Stimulated activated CD4-positive, alpha-beta T cell treated with anti-CD3 and anti-CD28 coated beads, TNF-alpha, amount 100 ng/mL, for 48 hours (primary cell): ENCODE measurements around the gene TMEM256.

Experiments used
- DNase-seq, 3 donors: peaks; one replicate each; pipeline ENCODE4 v3.0.0-alpha.2; 2020; ENCODE audit warnings: low read depth in 3 of 3

Gene TMEM256

DNA sequence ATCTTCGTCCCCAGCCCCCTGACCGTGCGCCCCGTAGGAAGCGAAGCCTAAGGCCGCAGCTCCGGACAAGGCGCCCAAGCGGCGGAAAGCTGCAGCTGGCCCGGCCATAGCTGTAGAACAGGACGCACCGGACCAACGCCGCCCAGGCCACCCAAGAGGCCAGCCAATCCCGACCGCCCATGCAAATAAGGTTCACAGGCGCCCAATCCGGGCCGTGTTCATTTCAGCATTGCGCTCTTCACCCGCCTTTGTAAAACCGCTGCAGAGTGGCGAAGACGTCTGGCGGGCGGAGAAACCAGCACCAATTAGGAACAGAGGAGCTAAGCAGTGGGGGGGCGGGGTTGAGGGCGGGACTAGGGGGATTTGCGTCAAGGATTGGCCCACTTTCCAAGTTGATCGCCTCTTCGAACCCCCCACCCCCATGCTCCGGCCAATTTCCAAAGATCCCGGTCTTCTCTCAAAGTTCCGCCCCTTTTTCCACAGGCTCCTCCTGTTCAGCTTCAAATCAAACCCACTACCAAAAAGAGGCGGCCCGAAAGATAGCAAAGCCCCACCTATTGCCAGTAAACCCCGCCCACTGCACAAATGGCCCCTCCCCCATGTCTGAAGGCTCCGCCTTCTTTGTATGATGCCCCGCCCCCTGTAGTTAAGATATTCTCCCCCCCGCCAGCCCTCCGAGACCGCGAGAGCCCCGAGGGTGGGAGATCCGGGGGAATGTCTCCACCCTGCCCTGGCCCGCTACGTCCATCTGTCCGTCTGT, at the start of gene TMEM256:
Gene TMEM256, minus strand, starts transcription at position 121 of the 760 bp plus-strand sequence. Its CDS starts 13 bp downstream, at position 108.
- peak; percentile 89 to 95 (median 93) for DNase-seq

DNA sequence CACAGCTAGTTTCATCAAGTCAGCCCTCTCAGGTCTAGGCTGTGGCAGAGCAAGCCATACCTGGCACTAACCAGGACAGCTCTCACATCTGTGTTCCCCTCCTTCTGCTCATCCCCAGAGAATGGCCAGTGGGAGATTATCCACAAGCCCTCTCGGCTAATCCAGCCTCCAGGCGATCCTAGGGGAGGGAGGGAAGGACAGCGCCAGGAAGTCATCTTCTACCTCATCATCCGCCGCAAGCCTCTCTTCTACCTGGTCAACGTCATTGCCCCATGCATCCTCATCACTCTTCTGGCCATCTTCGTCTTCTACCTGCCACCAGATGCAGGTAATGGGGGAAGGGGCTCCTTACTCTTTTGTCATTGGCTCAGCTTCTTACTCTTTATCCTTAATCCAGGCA, 44.6 kb upstream of the TMEM256 start:
- DNase-seq, result no peak

DNA sequence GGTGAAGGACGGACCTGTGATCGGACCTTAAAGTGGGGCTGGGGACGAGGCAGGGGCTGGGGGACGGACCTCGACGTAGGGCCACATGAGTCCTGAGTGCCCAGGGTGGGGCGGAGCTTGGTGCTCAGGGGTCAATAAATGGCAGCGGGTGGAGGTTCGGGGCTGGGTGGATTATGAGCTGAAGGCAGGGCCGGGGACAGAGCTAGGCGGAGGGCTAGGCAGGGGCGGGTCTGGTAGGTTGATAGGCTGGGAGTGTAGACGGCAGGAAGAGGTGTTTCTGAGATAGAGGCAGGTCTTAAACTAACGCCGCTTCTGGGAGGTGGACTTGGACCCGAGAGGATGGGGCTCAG, 41.7 kb upstream of the TMEM256 start:
- DNase-seq, result no peak

DNA sequence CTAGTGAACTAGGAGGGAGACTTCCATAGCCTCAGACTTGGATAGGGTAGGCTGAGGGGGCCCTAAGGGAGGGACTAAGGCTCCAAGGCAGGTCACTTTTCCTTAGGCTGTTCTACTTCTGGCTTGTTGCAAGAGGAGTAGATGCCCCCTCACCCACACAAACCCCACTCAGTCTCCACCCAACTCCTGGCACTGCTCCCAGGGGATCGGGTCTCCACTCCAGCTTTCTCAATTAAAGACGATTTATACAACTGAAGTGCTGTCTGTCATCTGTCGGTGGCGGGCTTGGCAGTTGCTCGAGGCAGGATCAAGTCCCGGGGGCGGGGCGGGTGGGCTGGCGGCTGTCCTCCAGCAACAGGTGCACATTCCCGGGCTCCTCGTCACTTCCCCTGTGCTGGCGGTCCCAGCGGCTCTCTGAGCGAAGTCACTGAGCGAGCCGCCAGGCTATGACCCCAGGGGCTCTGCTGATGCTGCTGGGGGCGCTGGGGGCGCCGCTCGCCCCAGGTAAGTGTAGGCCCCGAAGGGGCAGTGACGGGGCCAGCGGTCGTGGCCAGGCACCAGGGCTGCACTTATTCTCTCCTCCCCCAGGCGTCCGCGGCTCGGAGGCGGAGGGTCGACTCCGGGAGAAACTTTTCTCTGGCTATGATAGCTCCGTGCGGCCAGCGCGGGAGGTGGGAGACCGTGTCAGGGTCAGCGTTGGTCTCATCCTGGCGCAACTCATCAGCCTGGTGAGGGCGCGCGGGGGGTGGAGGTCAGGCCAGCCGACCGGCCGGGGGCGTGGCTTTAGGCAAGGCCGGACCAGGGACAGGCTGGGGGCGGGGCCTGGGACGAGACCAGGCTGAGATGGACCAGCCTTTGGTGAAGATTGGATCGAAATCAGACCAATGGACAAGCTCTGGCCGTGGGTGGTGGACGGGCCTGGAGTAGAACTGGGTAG, 41.1 kb upstream of the TMEM256 start, which contains the start of gene CHRNB1:
Gene CHRNB1, plus strand, starts transcription at position 380 of the 937 bp plus-strand sequence. Its CDS starts 67 bp downstream, at position 447.
- DNase-seq, result no peak

DNA sequence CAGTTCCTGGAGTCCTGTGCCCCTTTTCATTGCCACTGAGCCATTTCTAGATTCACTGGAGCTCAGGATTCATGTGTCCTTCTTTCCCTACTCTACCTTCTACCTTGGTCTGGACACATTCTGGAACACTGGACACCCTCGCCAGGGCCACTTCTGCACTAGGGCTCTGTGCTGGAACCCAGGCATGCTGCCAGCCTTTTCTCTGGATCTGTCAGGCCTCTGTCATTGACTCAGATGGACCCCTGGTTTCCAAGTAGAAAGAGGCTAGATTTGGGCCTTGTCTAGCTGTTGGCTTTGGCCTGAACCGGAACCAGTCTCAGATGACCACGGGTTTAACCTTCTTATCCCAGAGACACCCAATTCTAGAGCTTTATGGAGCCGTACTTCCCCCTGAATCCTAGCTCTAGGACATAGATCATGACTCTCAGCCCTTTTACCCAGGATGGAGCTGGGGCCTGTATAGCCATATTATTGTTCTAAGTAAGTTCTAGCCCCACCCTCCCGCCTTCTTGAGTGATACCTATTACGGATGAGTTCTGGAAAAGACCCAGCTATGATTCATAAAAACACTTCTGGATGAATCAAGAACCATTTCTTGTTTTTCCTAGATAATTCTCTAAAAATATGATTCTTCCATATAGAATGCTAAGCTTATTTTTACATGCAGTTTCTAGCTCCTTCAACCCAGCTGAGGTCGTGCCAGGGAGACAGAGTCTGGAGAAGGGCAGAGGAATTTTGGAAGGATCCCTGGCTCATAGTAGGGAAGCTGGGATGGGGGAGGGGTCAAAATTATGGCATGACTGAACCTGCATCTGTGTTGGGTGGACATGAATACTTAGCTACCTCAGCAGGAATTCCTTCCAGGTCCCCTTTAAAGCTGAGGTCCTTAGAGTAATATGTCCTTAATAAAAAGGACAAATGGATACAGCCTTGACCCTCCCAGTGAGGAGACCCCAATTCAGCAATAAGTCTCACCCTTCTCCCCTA, 39.9 kb upstream of the TMEM256 start:
- DNase-seq, result no peak

DNA sequence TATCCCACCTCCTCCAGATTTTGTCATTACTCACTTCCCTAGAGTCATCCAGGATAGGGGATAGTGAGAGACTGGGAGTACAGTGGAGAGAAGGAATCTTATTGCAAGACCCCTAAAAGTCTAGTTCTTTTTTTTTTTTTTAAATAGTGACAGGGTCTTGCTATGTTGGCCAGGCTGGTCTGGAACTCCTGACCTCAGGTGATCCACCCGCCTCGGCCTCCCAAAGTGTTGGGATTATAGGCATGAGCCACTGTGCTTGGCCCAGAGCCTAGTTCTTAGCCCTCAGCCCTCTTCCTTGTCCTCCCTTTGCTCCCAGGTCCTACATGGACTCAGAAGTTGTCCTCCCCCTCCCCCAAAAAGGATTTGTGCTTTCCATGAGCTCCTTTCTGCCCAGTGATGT, 38.2 kb upstream of the TMEM256 start:
- DNase-seq, result no peak

DNA sequence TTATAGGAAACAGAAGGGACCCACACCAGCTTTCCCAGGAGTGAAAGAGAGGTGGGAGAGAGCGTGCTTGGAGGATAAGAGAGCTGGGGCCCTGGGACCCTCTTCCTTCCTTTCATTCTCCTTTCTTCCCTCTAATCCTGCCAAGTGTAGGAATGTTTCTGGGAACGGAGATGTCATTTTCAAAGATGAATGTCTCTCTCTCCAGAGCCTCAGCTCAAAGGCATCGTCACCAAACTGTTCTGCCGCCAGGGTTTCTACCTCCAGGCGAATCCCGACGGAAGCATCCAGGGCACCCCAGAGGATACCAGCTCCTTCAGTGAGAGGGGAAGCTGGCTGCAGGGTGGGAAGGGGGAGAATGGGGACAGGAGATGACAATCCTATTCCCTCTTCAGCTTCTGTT, 37.4 kb upstream of the TMEM256 start:
- DNase-seq, result no peak

DNA sequence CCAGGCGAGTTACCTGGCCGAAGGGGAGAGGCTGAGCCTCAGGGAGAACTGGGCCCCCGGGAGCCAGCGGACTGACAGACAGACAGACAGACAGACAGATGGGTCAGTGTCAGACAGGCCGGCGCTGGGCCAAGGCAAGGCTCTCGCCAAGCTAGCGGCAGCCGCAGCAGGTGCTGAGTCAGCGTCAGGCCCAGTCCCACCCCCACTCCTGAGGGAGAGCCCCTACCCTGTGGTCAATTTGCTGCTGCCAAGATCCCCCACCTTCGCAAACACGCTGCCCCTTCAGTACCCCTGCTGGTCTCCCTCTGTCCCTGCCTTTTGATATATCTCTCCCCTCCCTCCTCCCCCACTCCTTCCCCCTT, 36.9 kb upstream of the TMEM256 start:
- no peak for DNase-seq

DNA sequence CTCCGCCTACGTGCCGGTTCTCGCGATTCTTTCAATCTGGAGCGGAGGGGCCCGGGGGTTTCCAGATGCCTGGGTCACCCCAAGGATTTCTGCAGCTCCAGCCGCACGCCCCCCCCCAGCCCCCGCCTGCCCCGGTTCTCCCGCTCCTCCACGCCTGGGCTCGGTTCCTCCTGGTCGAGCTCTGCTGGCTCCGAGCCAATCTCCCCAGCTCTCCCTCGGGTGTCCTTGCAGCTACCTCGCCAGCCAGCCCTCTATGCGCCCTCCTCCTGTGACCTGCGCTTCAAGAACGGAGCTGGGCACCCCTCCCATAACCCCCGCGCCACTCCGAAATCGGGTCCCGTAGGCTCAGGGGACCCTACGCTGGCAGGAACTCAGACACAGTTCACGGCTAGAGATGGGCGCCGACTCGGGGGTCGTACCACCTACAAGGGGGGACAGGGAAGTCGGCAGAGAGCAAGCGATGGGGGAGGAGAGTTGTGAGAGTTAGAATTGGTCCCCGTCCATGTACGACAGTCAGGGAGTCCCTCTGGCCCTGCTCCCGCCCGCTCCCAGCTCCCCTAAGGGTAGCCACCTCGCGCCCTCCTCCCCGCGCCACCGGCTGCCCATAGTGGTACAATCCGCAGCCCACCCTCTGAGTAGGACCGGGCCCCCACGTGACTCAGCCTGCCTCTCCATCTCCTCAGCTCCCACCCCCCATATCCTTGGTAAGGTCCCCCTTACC, 36.4 kb upstream of the TMEM256 start:
- no peak for DNase-seq

DNA sequence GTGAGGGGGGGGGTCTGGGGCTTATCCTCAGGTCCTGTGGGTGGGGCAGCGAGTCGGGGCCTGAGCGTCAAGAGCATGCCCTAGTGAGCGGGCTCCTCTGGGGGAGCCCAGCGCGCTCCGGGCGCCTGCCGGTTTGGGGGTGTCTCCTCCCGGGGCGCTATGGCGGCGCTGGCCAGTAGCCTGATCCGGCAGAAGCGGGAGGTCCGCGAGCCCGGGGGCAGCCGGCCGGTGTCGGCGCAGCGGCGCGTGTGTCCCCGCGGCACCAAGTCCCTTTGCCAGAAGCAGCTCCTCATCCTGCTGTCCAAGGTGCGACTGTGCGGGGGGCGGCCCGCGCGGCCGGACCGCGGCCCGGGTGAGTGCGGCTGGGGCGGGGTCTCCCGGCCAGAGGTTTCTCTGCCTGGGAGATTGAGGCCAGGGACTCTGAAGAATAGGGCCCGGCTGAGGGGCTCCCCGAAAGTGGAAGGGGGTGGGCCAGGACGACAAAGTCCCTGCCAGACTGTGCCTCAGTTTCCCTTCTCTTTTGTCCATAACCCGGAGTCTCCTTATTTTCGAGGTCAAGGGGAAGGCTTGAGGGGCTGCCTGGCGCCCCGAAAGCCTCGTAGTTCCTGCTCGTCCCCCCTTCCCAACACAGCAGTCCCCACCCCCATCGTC, 35.7 kb upstream of the TMEM256 start, which contains the start of gene FGF11:
Gene FGF11, plus strand, starts transcription at position 51 of the 651 bp plus-strand sequence. Its CDS starts 109 bp downstream, at position 160.
- no peak for DNase-seq

DNA sequence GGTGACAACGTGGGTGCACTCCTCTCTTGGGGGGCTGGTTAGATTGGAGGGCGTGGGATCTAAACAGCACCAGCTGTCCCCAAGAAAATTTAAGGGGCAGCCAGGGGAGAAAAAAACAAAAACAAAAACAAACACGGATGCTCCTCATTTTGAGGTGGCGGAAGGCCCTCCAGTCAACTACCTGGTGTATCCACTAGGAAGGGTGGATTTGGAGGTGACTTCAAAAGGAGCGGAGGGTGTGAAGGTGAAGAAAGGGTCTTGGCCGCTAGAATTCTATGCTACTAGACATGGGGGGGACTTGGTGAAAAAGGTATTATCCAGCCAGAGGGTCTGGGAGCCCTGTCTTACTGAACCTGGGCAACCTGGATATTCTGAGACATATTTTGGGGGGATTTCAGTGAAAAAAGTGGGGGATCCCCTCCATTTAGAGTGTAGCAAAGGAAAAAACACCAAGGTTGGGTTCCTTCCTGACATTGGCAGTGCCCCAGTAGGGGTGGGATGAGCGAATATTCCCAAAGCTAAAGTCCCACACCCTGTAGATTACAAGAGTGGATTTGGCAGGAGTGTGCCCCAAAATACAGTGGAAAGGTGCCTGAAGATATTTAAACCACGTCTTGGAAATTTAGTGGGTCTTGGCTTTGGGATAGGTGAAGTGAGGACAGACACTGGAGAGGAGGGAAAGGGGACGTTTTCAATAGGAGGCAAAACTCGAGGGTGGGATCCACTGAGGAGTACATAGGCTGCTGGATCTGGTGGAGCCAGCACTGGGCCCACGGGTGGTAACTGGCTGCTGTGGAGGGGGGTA, 35.0 kb upstream of the TMEM256 start:
- no peak for DNase-seq

DNA sequence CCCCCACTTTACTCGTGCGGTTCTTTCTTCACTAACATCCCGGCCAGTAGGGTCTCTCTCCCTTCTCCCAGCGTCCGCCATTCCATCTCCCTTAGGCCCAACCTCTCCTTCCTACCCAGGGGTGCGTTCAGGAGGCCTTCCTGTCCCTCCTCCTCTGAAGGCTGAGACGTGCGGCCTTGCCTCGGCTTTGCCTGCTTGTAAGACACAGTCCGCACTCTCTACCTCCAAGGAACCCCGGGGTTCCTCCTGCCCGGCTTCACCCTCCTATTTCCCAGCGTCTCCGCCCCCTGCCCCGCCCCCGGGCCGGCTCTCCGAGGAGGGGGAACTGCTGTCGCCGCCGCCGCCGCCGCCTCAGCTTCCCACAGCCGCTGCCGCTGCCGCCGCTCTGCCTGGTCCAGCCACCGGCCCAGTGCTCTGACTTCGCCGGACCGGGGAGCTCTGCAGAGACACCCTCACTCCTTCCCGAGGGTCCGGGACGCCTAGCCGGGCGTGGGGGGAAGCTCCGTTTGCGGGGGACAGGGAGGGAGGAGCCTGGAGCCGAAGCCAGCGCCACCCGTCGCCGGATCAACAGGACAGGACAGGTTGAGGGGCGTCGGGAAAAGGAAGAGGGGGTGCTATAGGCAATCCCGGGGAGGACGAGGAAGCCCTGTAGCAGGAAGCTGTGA, 34.2 kb upstream of the TMEM256 start:
- DNase-seq, result peak in 2 of 3 donors; percentile 22 to 70

DNA sequence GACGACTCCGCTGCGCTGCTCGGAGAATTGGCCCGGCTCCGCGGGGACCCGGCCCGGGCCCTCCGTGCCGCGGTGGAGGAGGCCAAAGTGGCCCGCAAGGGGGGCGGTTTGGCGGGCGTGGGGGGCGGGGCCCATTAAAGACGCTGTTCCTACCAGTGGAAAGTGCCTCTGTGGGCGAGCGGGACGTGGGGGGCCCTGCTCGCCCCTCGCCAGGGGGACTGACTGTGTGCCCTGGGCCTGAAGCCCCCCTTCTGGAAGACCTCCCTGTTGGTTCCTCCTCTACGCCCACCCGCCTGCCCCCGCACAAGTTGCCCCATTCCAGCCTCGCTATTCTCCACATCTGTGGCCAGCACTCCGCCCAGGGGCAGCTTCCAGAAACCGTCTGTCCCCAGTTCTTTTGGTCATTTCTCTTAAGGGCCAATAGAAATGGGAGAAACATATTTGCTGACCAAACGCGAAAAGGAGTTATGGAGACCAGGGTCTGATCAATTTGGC, 33.5 kb upstream of the TMEM256 start:
- DNase-seq, result no peak

DNA sequence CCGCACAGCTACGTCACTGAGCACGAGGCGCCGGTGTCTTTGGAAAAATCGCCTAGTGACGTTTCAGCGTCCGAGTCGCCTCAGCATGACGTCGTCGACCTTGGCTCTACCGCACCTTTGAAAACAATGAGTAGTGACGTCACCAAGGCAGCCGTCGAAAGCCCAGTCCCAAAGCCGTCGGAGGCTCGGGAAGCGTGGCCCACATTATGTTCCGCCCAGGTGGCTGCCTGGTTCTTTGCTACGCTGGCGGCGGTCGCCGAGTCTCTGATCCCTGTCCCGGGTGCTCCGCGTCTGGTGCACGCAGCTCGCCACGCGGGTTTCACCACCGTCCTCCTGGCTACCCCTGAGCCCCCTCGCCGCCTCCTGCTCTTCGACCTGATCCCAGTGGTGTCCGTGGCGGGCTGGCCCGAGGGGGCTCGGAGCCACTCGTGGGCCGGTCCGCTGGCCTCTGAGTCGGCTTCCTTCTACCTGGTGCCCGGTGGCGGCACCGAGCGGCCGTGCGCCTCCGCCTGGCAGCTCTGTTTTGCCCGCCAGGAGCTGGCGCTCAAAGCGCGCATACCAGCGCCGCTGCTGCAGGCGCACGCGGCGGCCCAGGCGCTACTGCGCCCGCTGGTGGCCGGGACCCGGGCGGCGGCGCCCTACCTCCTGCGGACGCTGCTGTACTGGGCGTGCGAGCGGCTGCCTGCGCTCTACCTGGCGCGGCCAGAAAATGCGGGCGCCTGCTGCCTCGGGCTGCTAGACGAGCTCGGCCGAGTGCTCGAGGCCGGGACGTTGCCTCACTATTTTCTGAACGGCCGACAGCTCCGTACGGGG, 32.9 kb upstream of the TMEM256 start:
- DNase-seq, result peak; percentile 68 to 71 (median 68)

DNA sequence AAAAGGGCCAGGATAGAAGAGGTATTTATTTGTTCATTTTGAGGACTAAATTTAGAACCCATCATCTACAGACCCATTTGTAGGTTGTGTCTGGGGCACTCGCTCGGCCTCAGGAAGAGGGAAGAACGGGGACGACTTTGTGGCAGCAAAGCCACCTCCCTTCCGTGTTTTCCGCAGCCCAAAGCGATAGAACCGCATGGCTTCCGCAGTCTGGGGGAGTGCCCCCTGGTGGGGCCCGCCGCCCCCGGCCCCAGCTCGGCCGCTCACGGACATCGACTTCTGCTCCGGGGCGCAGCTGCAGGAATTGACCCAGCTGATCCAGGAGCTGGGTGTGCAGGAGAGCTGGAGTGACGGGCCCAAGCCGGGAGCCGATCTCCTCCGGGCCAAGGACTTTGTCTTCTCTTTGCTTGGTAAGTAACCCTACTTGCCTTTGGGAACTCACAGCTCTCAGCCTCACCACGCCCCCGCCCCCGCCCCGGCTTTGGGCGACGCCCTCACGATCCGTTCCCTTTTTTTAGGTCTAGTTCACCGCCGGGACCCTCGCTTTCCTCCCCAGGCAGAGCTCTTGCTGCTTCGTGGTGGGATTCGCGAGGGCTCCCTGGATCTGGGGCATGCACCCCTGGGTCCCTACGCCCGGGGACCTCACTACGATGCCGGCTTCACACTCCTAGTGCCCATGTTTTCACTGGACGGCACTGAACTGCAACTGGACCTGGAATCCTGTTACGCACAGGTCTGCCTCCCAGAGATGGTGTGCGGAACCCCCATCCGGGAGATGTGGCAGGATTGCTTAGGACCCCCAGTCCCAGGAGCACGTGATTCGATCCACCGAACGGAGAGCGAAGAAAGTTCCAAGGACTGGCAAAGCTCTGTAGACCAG, 32.0 kb upstream of the TMEM256 start:
- DNase-seq, result peak in 1 of 3 donors; percentile 30

DNA sequence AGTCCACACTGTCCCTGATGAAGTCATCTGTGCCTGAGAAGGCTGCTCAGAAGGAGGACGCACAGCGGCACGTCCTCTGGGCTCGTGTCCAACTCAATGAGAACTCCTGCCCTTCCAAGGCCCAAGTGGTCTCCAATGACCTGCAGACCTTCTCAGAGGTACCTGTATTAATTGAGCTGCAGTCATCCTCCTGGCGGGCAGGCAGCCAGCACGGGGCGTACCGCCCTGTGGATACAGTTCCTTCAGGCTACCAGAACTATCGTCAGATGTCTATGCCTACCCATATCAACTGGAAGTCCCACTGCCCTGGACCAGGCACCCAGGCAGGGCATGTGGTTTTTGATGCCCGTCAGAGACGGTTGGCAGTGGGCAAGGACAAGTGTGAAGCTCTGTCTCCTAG, 28.4 kb upstream of the TMEM256 start:
- DNase-seq, result no peak

DNA sequence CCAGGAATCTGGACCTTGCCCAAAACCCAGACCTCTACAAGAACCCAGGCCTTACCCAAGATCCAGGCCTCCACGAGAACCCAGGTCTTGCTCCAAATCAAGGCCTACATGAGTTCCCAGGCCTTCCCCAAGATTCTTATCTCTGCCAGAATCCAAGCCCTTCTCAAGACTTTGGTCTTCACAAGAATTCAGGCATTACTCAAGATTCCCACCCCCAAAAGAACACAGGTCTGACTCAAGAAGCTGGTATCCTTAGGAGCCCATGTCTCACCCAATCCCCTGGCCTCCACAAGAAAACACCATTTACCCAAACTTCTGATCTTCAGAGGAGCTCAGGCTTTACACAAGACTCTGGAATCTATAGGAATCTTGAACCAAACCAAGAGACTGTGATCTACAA, 27.3 kb upstream of the TMEM256 start:
- DNase-seq, result no peak
